ENCODE data around the gene DDOST. TPM values are rescaled to one million over a fixed set of nuclear protein-coding genes. Genes with fewer than 3 reads are reported as not detected.

Gene DDOST
- polyA plus RNA-seq, 2 of the 4 experiments (the other 2 are of a cell fraction): 158 to 231 TPM

GRCh38 chr1:20602851-20603450 is 58.2 kb downstream of the DDOST start:
- POLR2A ChIA-PET: interaction anchor here (1.1 to 1.2 kb wide), 2 partner anchors 11 to 31 kb away, joined by 3 to 4 read pairs; partner anchors contain the start of gene PINK1
- CTCF ChIA-PET: interaction anchor here (1.0 to 2.6 kb wide), 3 partner anchors 28 to 31 kb away, joined by 4 to 7 read pairs (median 5); partner anchors contain the start of gene PINK1

More at GRCh38 chr1:20602851-20603450, 58.2 kb downstream of the DDOST start:
- no peak for TF ChIP-seq TFCP2L1 (CRISPR knock-in tag; IDR thresholded peaks at IDR 0.05)
- TF ChIP-seq, protein P1, sequence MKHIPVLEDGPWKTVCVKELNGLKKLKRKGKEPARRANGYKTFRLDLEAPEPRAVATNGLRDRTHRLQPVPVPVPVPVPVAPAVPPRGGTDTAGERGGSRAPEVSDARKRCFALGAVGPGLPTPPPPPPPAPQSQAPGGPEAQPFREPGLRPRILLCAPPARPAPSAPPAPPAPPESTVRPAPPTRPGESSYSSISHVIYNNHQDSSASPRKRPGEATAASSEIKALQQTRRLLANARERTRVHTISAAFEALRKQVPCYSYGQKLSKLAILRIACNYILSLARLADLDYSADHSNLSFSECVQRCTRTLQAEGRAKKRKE (CRISPR knock-in tag; IDR thresholded peaks at IDR 0.05; ENCODE audit: low read depth): no peak
- H3K4me2 ChIP-seq: no peak overlapping the region
- H3K4me3 ChIP-seq: no peak overlapping the region
- peak overlapping the region; percentile 70 to 89; a peak in 5 of 6 replicates for H3K27ac ChIP-seq
- DNase-seq (ENCODE audit: low read depth in 1 of 2, low spot score in 1 of 2): no peak
- FAIRE-seq: no peak
- WGBS (ENCODE audit: missing lambda C conversion rate): 86% methylated on average over 4 of the region's 4 CpGs
- no peak for ATAC-seq
- H3K9me3 ChIP-seq: no peaks in the 10 kb centered on the region
- H3K4me1 ChIP-seq: peaks cover 51% of the 10 kb centered on the region

Other genes starting within 250 kb of the DDOST start
- gene CAMK2N1, start 175.2 kb downstream of the DDOST start, polyA plus RNA-seq (2011; rRNA removed): 38.9 and 49.7 TPM in 2 replicates
- 35.8 to 56.4 TPM (median 55.1 TPM) in 3 replicates for gene CAMK2N1, start 175.2 kb downstream of the DDOST start, polyA plus RNA-seq (2017; fragmentation: RNase III; extraction: RNeasy Plus Mini Kit Qiagen cat#74134 plus additional on column Dnase treatment)
- 20.0 and 22.9 TPM in 2 replicates for gene MUL1, start 153.2 kb downstream of the DDOST start, polyA plus RNA-seq (2011; rRNA removed)
- gene MUL1, start 153.2 kb downstream of the DDOST start, polyA plus RNA-seq (2017; fragmentation: RNase III; extraction: RNeasy Plus Mini Kit Qiagen cat#74134 plus additional on column Dnase treatment): 21.4 to 24.5 TPM (median 24.1 TPM) in 3 replicates
- 0.53 and 0.76 TPM in 2 replicates for gene FAM43B, start 108.8 kb downstream of the DDOST start, polyA plus RNA-seq (2011; rRNA removed)
- 4.1 to 7.1 TPM (median 6.9 TPM) in 3 replicates for gene FAM43B, start 108.8 kb downstream of the DDOST start, polyA plus RNA-seq (2017; fragmentation: RNase III; extraction: RNeasy Plus Mini Kit Qiagen cat#74134 plus additional on column Dnase treatment)
- gene CDA, start 72.3 kb downstream of the DDOST start, polyA plus RNA-seq (2011; rRNA removed): 11.2 and 12.2 TPM in 2 replicates
- gene CDA, start 72.3 kb downstream of the DDOST start, polyA plus RNA-seq (2017; fragmentation: RNase III; extraction: RNeasy Plus Mini Kit Qiagen cat#74134 plus additional on column Dnase treatment): 35.6 to 48.7 TPM (median 44.6 TPM) in 3 replicates
- 18.9 and 19.9 TPM in 2 replicates for gene PINK1, start 27.9 kb downstream of the DDOST start, polyA plus RNA-seq (2011; rRNA removed)
- gene PINK1, start 27.9 kb downstream of the DDOST start, polyA plus RNA-seq (2017; fragmentation: RNase III; extraction: RNeasy Plus Mini Kit Qiagen cat#74134 plus additional on column Dnase treatment): 41.5 to 53.3 TPM (median 51.4 TPM) in 3 replicates
- gene KIF17, start 56.6 kb upstream of the DDOST start, polyA plus RNA-seq (2011; rRNA removed): 0.78 and 1.0 TPM in 2 replicates
- gene KIF17, start 56.6 kb upstream of the DDOST start, polyA plus RNA-seq (2017; fragmentation: RNase III; extraction: RNeasy Plus Mini Kit Qiagen cat#74134 plus additional on column Dnase treatment): 0.75 to 1.1 TPM (median 1.0 TPM) in 3 replicates
- gene SH2D5, start 71.3 kb upstream of the DDOST start, polyA plus RNA-seq (2011; rRNA removed): 3.1 and 3.2 TPM in 2 replicates
- 7.2 to 10.3 TPM (median 7.4 TPM) in 3 replicates for gene SH2D5, start 71.3 kb upstream of the DDOST start, polyA plus RNA-seq (2017; fragmentation: RNase III; extraction: RNeasy Plus Mini Kit Qiagen cat#74134 plus additional on column Dnase treatment)
- 187 and 214 TPM in 2 replicates for gene HP1BP3, start 125.9 kb upstream of the DDOST start, polyA plus RNA-seq (2011; rRNA removed)
- gene HP1BP3, start 125.9 kb upstream of the DDOST start, polyA plus RNA-seq (2017; fragmentation: RNase III; extraction: RNeasy Plus Mini Kit Qiagen cat#74134 plus additional on column Dnase treatment): 159 to 181 TPM (median 169 TPM) in 3 replicates

All from A549 (cell line).